Lung (tissue), 12 donors: ENCODE results near the gene ACTA2. TPM values are rescaled to one million over a fixed set of nuclear protein-coding genes. Genes with fewer than 3 reads are reported as not detected.

Source experiments
- ATAC-seq: fragments of 200-7000 bp; cut with Tn5 transposase; one replicate; pipeline ENCODE4 v1.9.1; 2020; ENCODE audit warnings: moderate number of reproducible peaks; ENCODE audit not compliant: insufficient read depth, low FRiP score
- DNase-seq, 3 donors: peaks; one replicate each; pipeline ENCODE4 v3.0.0-alpha.2; 2013 to 2017
- H3K27ac ChIP-seq, 2 donors: one replicate each; pipeline ENCODE4 v1.5.1; 2013; ENCODE audit warnings: mild to moderate bottlenecking in 2 of 2, moderate library complexity in 2 of 2, control low read depth in 1 of 2, inconsistent platforms in 1 of 2, low read depth in 1 of 2, low read length in 1 of 2
- H3K27me3 ChIP-seq, 3 donors: one replicate each; pipeline ENCODE4 v1.5.1; 2013; ENCODE audit warnings: low read length in 2 of 3; ENCODE audit not compliant: control insufficient read depth in 3 of 3, insufficient read depth in 3 of 3
- H3K36me3 ChIP-seq, 4 donors: one replicate each; pipeline ENCODE4 v1.5.1; 2013; ENCODE audit warnings: low read length in 4 of 4, mild to moderate bottlenecking in 1 of 4, moderate library complexity in 1 of 4; ENCODE audit not compliant: control insufficient read depth in 4 of 4, insufficient read depth in 4 of 4
- H3K4me1 ChIP-seq, 5 donors: one replicate each; pipeline ENCODE4 v1.5.1; 2013; ENCODE audit warnings: low read length in 5 of 5, mild to moderate bottlenecking in 2 of 5, moderate library complexity in 1 of 5; ENCODE audit not compliant: control insufficient read depth in 5 of 5, insufficient read depth in 5 of 5
- H3K4me3 ChIP-seq: one replicate; pipeline ENCODE4 v1.5.1; 2013; ENCODE audit warnings: mild to moderate bottlenecking, control low read depth, moderate library complexity
- H3K9ac ChIP-seq, 2 donors: one replicate each; pipeline ENCODE4 v1.5.1; 2013; ENCODE audit warnings: low read length in 2 of 2, control low read depth in 1 of 2; ENCODE audit not compliant: insufficient read depth in 1 of 2
- H3K9me3 ChIP-seq, 4 donors: one replicate each; pipeline ENCODE4 v1.5.1; 2013; ENCODE audit warnings: low read length in 3 of 4, mild to moderate bottlenecking in 1 of 4, moderate library complexity in 1 of 4; ENCODE audit not compliant: control insufficient read depth in 4 of 4, insufficient read depth in 3 of 4
- WGBS, 2 donors: extraction: QIAGEN DNeasy Blood & Tissue Kit; methylation state at CpG; one replicate each; pipeline ENCODE4 v1.1.7; 2013; 5-methylcytosine and 5-hydroxymethylcytosine counted together
- polyA plus RNA-seq, 2 donors: library from polyadenylated mRNA; stranded (reverse); fragments of 200-250 nt; gene quantifications; one replicate each; pipeline ENCODE4 v1.2.1, GENCODE V29; 2013
- total RNA-seq, 2 donors: library from RNA; depleted of rRNA in 1 of 2; stranded (reverse); fragments of >200 nt in 1 of 2; gene quantifications; one replicate each; pipeline ENCODE4 v1.2.1, GENCODE V29; 2014 to 2021
- TF ChIP-seq, protein P1 (sequence below): IDR thresholded peaks from 2 replicates; pipeline ENCODE4 v1.5.1; 2012; ENCODE audit warnings: mild to moderate bottlenecking; ENCODE audit errors: control extremely low read depth, extremely low read depth
- donor health status: control.
- donor health status: control.
- donor health status: Bipolar disorder and iron deficiency.
- donor health status: healthy.
- donor health status: DM: yes; HTN: yes; CAD: no.

ACTA2 gene
- total and polyA plus RNA-seq, 4 donors, result 186 to 485 (median 249) TPM

DNA sequence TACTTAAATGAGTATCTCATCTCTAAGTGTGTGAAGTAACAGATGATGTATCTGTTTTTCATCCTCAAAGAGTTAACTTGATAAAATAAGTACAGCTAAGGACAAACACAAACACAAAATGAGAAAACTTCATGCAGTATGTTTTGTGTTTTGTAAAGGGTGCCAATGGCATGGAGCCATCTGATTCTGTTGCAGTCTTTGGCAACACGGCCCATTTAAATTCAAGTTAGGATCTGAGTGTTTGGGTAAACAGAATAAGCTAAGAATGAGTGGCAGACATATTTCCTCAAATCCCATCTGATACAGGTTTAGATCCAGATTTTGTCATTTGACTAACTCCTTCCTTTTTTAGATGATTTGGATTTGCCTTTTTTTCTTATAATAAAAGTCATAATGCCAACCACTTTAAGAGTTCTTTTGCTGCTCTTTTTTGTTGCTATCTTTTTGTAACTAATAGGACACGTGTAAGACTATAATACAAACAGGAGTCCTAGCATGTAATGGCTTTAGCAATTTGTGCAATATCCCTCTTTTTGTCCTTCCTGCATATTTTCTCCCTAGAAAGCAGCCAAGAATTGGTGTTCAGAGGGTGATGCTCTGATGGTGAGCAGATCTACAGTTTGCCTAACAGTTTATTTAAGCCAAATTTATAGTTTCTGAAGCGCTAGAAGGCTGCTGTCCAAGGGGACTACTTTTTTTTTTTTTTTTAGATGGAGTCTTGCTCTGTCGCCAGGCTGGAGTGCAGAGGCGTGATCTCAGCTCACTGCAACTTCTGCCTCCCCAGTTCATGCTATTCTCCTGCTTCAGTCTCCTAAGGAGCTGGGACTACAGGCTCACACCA lies 18.9 kb upstream of the ACTA2 start:
- H3K9ac ChIP-seq, result no peak overlapping the region
- 57 to 75% methylated on average over 5 of the region's 5 CpGs for WGBS, 2 donors
- no peak overlapping the region for H3K4me3 ChIP-seq
- no peaks in the 10 kb centered on the region for H3K36me3 ChIP-seq
- peak; percentile 64 to 93 (median 90) for DNase-seq
- TF ChIP-seq, protein P1, sequence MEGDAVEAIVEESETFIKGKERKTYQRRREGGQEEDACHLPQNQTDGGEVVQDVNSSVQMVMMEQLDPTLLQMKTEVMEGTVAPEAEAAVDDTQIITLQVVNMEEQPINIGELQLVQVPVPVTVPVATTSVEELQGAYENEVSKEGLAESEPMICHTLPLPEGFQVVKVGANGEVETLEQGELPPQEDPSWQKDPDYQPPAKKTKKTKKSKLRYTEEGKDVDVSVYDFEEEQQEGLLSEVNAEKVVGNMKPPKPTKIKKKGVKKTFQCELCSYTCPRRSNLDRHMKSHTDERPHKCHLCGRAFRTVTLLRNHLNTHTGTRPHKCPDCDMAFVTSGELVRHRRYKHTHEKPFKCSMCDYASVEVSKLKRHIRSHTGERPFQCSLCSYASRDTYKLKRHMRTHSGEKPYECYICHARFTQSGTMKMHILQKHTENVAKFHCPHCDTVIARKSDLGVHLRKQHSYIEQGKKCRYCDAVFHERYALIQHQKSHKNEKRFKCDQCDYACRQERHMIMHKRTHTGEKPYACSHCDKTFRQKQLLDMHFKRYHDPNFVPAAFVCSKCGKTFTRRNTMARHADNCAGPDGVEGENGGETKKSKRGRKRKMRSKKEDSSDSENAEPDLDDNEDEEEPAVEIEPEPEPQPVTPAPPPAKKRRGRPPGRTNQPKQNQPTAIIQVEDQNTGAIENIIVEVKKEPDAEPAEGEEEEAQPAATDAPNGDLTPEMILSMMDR, result no peak
- no peaks in the 10 kb centered on the region for H3K9me3 ChIP-seq
- H3K27ac ChIP-seq, result peak overlapping the region in 1 of 2 donors; percentile 45
- peak; percentile 10 for ATAC-seq
- H3K27me3 ChIP-seq, result no peaks in the 10 kb centered on the region
- peaks cover 3 to 56% (median 10%) of the 10 kb centered on the region in 5 donors for H3K4me1 ChIP-seq

DNA sequence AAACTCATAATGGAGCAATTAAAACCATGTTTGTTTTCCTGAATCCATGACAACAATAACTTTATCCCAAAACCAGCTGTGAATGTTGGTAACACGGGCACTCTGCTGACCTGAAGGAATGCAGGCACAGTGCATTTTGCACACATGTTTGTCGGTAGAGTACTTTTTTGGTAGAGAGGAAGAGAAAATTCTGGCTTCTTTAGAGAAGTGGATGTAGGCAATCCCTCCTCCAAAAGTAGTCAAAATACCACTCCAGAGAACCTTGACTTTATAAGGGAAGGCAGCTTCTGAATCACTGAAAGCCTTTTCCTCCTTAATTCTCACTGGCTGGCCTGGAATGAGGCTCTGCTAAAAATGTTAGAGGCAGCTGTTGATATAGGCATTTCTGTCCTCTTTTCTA lies 15.8 kb upstream of the ACTA2 start:
- Histone ChIP-seq H3K27me3 (no peaks in the 10 kb centered on the region), H3K9ac (no peak overlapping the region), H3K36me3 (no peaks in the 10 kb centered on the region), H3K4me3 (no peak overlapping the region), H3K9me3 (no peaks in the 10 kb centered on the region), H3K4me1 (peaks cover 0 to 67% (median 22%) of the 10 kb centered on the region in 5 donors), H3K27ac (no peak overlapping the region)
- no peak for ATAC-seq
- DNase-seq, result peak; percentile 23 to 65 (median 60)
- TF ChIP-seq, protein P1, result no peak
- 71 to 83% methylated on average over 2 of the region's 2 CpGs for WGBS, 2 donors

DNA sequence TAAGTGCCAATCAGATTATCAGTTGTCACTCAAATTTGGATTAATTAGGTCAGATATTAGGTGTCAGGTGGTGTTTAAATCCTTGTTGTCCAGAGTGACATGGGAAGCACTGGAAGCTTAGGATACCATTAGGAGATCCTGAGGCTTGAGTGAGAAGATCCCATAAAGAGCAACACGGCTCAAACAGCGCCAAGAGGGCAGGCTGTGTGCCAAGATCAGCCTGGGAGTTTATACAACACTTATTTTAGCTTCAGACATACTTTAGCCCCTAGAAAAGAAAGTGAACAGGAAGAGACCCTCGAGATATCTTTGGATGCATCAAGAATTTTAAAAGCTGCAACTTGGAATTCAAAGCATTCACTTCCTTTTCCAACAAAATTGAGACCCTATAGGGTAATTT lies 14.2 kb upstream of the ACTA2 start:
- Histone ChIP-seq H3K27ac (no peak overlapping the region), H3K9me3 (no peaks in the 10 kb centered on the region), H3K9ac (no peak overlapping the region), H3K27me3 (no peaks in the 10 kb centered on the region), H3K4me1 (peaks cover 0 to 63% (median 22%) of the 10 kb centered on the region in 5 donors), H3K4me3 (no peak overlapping the region), H3K36me3 (no peaks in the 10 kb centered on the region)
- peak; percentile 75 to 90 (median 78) for DNase-seq
- no peak for ATAC-seq
- TF ChIP-seq, protein P1, result no peak
- WGBS, 2 donors, result 45 to 74% methylated on average over 3 of the region's 3 CpGs
